GM23338 (cell line): ENCODE results near the gene LRMDA. TPM values are rescaled to one million over a fixed set of nuclear protein-coding genes. Genes with fewer than 3 reads are reported as not detected.

Experiments
- ATAC-seq: fragments of 200-7000 bp; cut with Tn5 transposase; 3 replicates; pipeline ENCODE4 v1.9.1; 2020
- DNase-seq: peaks from one replicate; pipeline ENCODE4 v3.0.0-alpha.2; 2015; ENCODE audit warnings: low spot score
- H2AFZ ChIP-seq: fragments of 200-600 bp; sonication (generic); 2 replicates; pipeline ENCODE4 v1.8.0; 2016; ENCODE audit warnings: antibody characterized with exemption, mild to moderate bottlenecking, moderate library complexity
- H3F3A ChIP-seq: fragments of 200-600 bp; sonication (generic); replicated peaks from 2 replicates; pipeline ENCODE4 v1.8.0; 2017; ENCODE audit warnings: antibody characterized with exemption, mixed run types, low read depth
- H3K27ac ChIP-seq: fragments of 200-600 bp; sonication (generic); 2 replicates; pipeline ENCODE4 v1.6.1; 2016; ENCODE audit warnings: low read depth
- H3K27me3 ChIP-seq: fragments of 200-600 bp; sonication (generic); 2 replicates; pipeline ENCODE4 v1.8.0; 2016; ENCODE audit warnings: mild to moderate bottlenecking, mixed run types, moderate library complexity; ENCODE audit not compliant: insufficient read depth
- H3K36me3 ChIP-seq: fragments of 200-600 bp; sonication (generic); 2 replicates; pipeline ENCODE4 v1.8.0; 2016; ENCODE audit warnings: mild to moderate bottlenecking; ENCODE audit not compliant: insufficient read depth
- H3K4me1 ChIP-seq: fragments of 200-600 bp; sonication (generic); 2 replicates; pipeline ENCODE4 v1.8.0; 2016; ENCODE audit warnings: mild to moderate bottlenecking, moderate library complexity; ENCODE audit not compliant: insufficient read depth
- H3K4me2 ChIP-seq: fragments of 200-600 bp; sonication (generic); 2 replicates; pipeline ENCODE4 v1.7.1; 2017; ENCODE audit warnings: mixed run types
- H3K4me3 ChIP-seq: fragments of 200-600 bp; sonication (generic); 2 replicates; pipeline ENCODE4 v1.6.1; 2016; ENCODE audit warnings: mixed run types
- H3K79me2 ChIP-seq: fragments of 200-600 bp; sonication (generic); replicated peaks from 2 replicates; pipeline ENCODE4 v1.8.0; 2017; ENCODE audit warnings: mild to moderate bottlenecking; ENCODE audit not compliant: insufficient read depth
- H3K9me2 ChIP-seq: fragments of 200-600 bp; sonication (generic); 2 replicates; pipeline ENCODE4 v1.8.0; 2017; ENCODE audit not compliant: insufficient read depth
- H4K20me1 ChIP-seq: fragments of 200-600 bp; sonication (generic); replicated peaks from 2 replicates; pipeline ENCODE4 v1.8.0; 2017; ENCODE audit warnings: mild to moderate bottlenecking; ENCODE audit not compliant: insufficient read depth
- H3K27ac Mint-ChIP-seq: 2 replicates; pipeline ENCODE4 v1.8.0; 2020; ENCODE audit warnings: inconsistent platforms, mild to moderate bottlenecking, moderate library complexity, mixed read lengths
- H3K27me3 Mint-ChIP-seq: 3 replicates; pipeline ENCODE4 v1.8.0; 2022; ENCODE audit warnings: low read depth, mild to moderate bottlenecking, moderate library complexity, mixed read lengths, inconsistent platforms; ENCODE audit not compliant: insufficient read depth, poor library complexity
- H3K36me3 Mint-ChIP-seq: 3 replicates; pipeline ENCODE4 v1.8.0; 2021; ENCODE audit warnings: low read depth, mild to moderate bottlenecking, inconsistent platforms, moderate library complexity, mixed read lengths
- H3K4me1 Mint-ChIP-seq: 3 replicates; pipeline ENCODE4 v1.8.0; 2020; ENCODE audit warnings: mild to moderate bottlenecking, inconsistent platforms, mixed read lengths
- H3K4me3 Mint-ChIP-seq: 3 replicates; pipeline ENCODE4 v1.8.0; 2021; ENCODE audit warnings: moderate library complexity, mild to moderate bottlenecking, inconsistent platforms, mixed read lengths
- H3K9me3 Mint-ChIP-seq: 3 replicates; pipeline ENCODE4 v1.8.0; 2020; ENCODE audit warnings: moderate library complexity, mild to moderate bottlenecking, inconsistent platforms, mixed read lengths
- CREB1 ChIP-seq: fragments of 250-450 bp; sonication (Bioruptor Pico); IDR thresholded peaks from 2 replicates; pipeline ENCODE4 v1.5.0; 2020; ENCODE audit warnings: low read depth, mild to moderate bottlenecking, moderate library complexity
- EZH2 ChIP-seq: fragments of 200-600 bp; sonication (generic); IDR thresholded peaks from one replicate; pipeline ENCODE4 v1.8.0; 2017; ENCODE audit warnings: antibody characterized with exemption, mild to moderate bottlenecking, low read depth; ENCODE audit not compliant: unreplicated experiment
- EZH2phosphoT487 ChIP-seq: fragments of 200-600 bp; sonication (generic); IDR thresholded peaks from one replicate; pipeline ENCODE4 v1.8.1; 2018; ENCODE audit warnings: antibody characterized with exemption; ENCODE audit not compliant: unreplicated experiment
- JUNB ChIP-seq: IDR thresholded peaks from one replicate; pipeline ENCODE4 v1.6.1; 2016; ENCODE audit warnings: antibody characterized with exemption; ENCODE audit not compliant: unreplicated experiment
- NANOG ChIP-seq: IDR thresholded peaks from 2 replicates; pipeline ENCODE4 v1.6.1; 2016; ENCODE audit warnings: antibody characterized with exemption, borderline replicate concordance
- POLR2AphosphoS5 ChIP-seq: IDR thresholded peaks from 2 replicates; pipeline ENCODE4 v1.6.1; 2016; ENCODE audit warnings: antibody characterized with exemption, low read depth
- STAT1 ChIP-seq: IDR thresholded peaks from one replicate; pipeline ENCODE4 v1.6.1; 2016; ENCODE audit warnings: antibody characterized with exemption; ENCODE audit not compliant: unreplicated experiment
- ZNF114 ChIP-seq: fragments of 250-450 bp; sonication (Bioruptor Pico); IDR thresholded peaks from 2 replicates; pipeline ENCODE4 v1.5.0; 2020; ENCODE audit warnings: mild to moderate bottlenecking, moderate library complexity
- ZNF331 ChIP-seq: fragments of 250-450 bp; sonication (Bioruptor Pico); IDR thresholded peaks from 2 replicates; pipeline ENCODE4 v1.5.0; 2020; ENCODE audit warnings: low read depth, mild to moderate bottlenecking, moderate library complexity
- polyA plus RNA-seq: library from polyadenylated mRNA; unstranded; fragments of >200 nt; fragmentation: Nextera tagmentation; extraction: Ambion mirVana; gene quantifications from 2 replicates; pipeline ENCODE4 v1.2.1, GENCODE V29; 2016
- total RNA-seq: library from RNA; depleted of rRNA; stranded (reverse); fragments of >200 nt; shearing (Covaris generic); gene quantifications from 2 replicates; pipeline ENCODE4 v1.2.3, GENCODE V29; 2014
- TF ChIP-seq, protein P1 (sequence below), 2 experiments: fragments of 200-600 bp in 1 of 2; sonication (generic) in 1 of 2; conservative IDR thresholded peaks; 2 replicates each; pipeline versions ENCODE4 v1.5.1 to v1.6.1; 2016 to 2017; ENCODE audit warnings: antibody characterized with exemption in 2 of 2, low read depth in 2 of 2, mild to moderate bottlenecking in 2 of 2, moderate library complexity in 1 of 2
- TF ChIP-seq, protein P2 (sequence below): IDR thresholded peaks from 2 replicates; pipeline ENCODE4 v1.6.1; 2016; ENCODE audit warnings: antibody characterized with exemption
- TF ChIP-seq, protein P3 (sequence below): fragments of 250-450 bp; sonication (Bioruptor Pico); IDR thresholded peaks from 2 replicates; pipeline ENCODE4 v1.5.0; 2020; ENCODE audit warnings: mild to moderate bottlenecking, moderate library complexity
- TF ChIP-seq, protein P4 (sequence below): IDR thresholded peaks from one replicate; pipeline ENCODE4 v1.6.1; 2018; ENCODE audit warnings: antibody characterized with exemption; ENCODE audit not compliant: unreplicated experiment

Gene LRMDA
- total and polyA plus RNA-seq, 2 experiments from 2014 or later = 0.90 to 1.8 TPM

GRCh38 chr10:75694790-75695189 lies 263.4 kb downstream of the LRMDA start:
- Histone ChIP-seq H3K27me3 (no peaks in the 10 kb centered on the region), H3K4me2 (no peak overlapping the region), H3K79me2 (no peaks in the 10 kb centered on the region), H3K9me2 (peaks cover 3% of the 10 kb centered on the region; the same call in 1 of the 2 replicates), H3K36me3 (no peaks in the 10 kb centered on the region), H3K27ac (no peak overlapping the region), H3K4me1 (no peaks in the 10 kb centered on the region), H3F3A (no peaks in the 10 kb centered on the region), H2AFZ (no peak overlapping the region), H3K4me3 (no peak overlapping the region), H4K20me1 (no peaks in the 10 kb centered on the region)
- no peaks in the 10 kb centered on the region; the same call in 1 of the 3 replicates for H3K9me3 Mint-ChIP-seq
- DNase-seq (no peak), ATAC-seq (no peak)
- no peaks in the 10 kb centered on the region for H3K36me3 Mint-ChIP-seq
- no peak overlapping the region for H3K27ac Mint-ChIP-seq
- no peak overlapping the region for H3K4me3 Mint-ChIP-seq
- no peaks in the 10 kb centered on the region for H3K27me3 Mint-ChIP-seq
- H3K4me1 Mint-ChIP-seq = no peaks in the 10 kb centered on the region
- TF ChIP-seq, protein P1, sequence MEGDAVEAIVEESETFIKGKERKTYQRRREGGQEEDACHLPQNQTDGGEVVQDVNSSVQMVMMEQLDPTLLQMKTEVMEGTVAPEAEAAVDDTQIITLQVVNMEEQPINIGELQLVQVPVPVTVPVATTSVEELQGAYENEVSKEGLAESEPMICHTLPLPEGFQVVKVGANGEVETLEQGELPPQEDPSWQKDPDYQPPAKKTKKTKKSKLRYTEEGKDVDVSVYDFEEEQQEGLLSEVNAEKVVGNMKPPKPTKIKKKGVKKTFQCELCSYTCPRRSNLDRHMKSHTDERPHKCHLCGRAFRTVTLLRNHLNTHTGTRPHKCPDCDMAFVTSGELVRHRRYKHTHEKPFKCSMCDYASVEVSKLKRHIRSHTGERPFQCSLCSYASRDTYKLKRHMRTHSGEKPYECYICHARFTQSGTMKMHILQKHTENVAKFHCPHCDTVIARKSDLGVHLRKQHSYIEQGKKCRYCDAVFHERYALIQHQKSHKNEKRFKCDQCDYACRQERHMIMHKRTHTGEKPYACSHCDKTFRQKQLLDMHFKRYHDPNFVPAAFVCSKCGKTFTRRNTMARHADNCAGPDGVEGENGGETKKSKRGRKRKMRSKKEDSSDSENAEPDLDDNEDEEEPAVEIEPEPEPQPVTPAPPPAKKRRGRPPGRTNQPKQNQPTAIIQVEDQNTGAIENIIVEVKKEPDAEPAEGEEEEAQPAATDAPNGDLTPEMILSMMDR (conservative IDR thresholded peaks at IDR 0.05; ENCODE audit: low read depth in 2 of 2) = no peak
- TF ChIP-seq JUNB (no peak), NANOG (no peak), CREB1 (CRISPR knock-in tag) (no peak), EZH2 (no peak), EZH2phosphoT487 (no peak), ZNF114 (CRISPR knock-in tag) (no peak), POLR2AphosphoS5 (no peak), STAT1 (no peak), ZNF331 (CRISPR knock-in tag) (no peak)
- TF ChIP-seq, protein P2, sequence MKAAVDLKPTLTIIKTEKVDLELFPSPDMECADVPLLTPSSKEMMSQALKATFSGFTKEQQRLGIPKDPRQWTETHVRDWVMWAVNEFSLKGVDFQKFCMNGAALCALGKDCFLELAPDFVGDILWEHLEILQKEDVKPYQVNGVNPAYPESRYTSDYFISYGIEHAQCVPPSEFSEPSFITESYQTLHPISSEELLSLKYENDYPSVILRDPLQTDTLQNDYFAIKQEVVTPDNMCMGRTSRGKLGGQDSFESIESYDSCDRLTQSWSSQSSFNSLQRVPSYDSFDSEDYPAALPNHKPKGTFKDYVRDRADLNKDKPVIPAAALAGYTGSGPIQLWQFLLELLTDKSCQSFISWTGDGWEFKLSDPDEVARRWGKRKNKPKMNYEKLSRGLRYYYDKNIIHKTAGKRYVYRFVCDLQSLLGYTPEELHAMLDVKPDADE = no peak
- TF ChIP-seq, protein P3, sequence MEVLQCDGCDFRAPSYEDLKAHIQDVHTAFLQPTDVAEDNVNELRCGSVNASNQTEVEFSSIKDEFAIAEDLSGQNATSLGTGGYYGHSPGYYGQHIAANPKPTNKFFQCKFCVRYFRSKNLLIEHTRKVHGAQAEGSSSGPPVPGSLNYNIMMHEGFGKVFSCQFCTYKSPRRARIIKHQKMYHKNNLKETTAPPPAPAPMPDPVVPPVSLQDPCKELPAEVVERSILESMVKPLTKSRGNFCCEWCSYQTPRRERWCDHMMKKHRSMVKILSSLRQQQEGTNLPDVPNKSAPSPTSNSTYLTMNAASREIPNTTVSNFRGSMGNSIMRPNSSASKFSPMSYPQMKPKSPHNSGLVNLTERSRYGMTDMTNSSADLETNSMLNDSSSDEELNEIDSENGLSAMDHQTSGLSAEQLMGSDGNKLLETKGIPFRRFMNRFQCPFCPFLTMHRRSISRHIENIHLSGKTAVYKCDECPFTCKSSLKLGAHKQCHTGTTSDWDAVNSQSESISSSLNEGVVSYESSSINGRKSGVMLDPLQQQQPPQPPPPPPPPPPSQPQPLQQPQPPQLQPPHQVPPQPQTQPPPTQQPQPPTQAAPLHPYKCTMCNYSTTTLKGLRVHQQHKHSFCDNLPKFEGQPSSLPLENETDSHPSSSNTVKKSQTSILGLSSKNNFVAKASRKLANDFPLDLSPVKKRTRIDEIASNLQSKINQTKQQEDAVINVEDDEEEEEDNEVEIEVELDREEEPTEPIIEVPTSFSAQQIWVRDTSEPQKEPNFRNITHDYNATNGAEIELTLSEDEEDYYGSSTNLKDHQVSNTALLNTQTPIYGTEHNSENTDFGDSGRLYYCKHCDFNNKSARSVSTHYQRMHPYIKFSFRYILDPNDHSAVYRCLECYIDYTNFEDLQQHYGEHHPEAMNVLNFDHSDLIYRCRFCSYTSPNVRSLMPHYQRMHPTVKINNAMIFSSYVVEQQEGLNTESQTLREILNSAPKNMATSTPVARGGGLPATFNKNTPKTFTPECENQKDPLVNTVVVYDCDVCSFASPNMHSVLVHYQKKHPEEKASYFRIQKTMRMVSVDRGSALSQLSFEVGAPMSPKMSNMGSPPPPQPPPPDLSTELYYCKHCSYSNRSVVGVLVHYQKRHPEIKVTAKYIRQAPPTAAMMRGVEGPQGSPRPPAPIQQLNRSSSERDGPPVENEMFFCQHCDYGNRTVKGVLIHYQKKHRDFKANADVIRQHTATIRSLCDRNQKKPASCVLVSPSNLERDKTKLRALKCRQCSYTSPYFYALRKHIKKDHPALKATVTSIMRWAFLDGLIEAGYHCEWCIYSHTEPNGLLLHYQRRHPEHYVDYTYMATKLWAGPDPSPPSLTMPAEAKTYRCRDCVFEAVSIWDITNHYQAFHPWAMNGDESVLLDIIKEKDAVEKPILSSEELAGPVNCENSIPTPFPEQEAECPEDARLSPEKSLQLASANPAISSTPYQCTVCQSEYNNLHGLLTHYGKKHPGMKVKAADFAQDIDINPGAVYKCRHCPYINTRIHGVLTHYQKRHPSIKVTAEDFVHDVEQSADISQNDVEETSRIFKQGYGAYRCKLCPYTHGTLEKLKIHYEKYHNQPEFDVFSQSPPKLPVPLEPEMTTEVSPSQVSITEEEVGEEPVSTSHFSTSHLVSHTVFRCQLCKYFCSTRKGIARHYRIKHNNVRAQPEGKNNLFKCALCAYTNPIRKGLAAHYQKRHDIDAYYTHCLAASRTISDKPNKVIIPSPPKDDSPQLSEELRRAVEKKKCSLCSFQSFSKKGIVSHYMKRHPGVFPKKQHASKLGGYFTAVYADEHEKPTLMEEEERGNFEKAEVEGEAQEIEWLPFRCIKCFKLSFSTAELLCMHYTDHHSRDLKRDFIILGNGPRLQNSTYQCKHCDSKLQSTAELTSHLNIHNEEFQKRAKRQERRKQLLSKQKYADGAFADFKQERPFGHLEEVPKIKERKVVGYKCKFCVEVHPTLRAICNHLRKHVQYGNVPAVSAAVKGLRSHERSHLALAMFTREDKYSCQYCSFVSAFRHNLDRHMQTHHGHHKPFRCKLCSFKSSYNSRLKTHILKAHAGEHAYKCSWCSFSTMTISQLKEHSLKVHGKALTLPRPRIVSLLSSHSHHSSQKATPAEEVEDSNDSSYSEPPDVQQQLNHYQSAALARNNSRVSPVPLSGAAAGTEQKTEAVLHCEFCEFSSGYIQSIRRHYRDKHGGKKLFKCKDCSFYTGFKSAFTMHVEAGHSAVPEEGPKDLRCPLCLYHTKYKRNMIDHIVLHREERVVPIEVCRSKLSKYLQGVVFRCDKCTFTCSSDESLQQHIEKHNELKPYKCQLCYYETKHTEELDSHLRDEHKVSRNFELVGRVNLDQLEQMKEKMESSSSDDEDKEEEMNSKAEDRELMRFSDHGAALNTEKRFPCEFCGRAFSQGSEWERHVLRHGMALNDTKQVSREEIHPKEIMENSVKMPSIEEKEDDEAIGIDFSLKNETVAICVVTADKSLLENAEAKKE (CRISPR knock-in tag) = no peak
- TF ChIP-seq, protein P4, sequence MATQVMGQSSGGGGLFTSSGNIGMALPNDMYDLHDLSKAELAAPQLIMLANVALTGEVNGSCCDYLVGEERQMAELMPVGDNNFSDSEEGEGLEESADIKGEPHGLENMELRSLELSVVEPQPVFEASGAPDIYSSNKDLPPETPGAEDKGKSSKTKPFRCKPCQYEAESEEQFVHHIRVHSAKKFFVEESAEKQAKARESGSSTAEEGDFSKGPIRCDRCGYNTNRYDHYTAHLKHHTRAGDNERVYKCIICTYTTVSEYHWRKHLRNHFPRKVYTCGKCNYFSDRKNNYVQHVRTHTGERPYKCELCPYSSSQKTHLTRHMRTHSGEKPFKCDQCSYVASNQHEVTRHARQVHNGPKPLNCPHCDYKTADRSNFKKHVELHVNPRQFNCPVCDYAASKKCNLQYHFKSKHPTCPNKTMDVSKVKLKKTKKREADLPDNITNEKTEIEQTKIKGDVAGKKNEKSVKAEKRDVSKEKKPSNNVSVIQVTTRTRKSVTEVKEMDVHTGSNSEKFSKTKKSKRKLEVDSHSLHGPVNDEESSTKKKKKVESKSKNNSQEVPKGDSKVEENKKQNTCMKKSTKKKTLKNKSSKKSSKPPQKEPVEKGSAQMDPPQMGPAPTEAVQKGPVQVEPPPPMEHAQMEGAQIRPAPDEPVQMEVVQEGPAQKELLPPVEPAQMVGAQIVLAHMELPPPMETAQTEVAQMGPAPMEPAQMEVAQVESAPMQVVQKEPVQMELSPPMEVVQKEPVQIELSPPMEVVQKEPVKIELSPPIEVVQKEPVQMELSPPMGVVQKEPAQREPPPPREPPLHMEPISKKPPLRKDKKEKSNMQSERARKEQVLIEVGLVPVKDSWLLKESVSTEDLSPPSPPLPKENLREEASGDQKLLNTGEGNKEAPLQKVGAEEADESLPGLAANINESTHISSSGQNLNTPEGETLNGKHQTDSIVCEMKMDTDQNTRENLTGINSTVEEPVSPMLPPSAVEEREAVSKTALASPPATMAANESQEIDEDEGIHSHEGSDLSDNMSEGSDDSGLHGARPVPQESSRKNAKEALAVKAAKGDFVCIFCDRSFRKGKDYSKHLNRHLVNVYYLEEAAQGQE = no peak
